GM18498 (cell line): ENCODE data around the gene BUD13.

Experiments used
- ATAC-seq: cut with Tn5 transposase; IDR thresholded peaks from one replicate; pipeline ENCODE4 v1.9.1; 2021; ENCODE audit warnings: mild to moderate bottlenecking, moderate library complexity; ENCODE audit not compliant: unreplicated experiment

Gene BUD13

GRCh38 chr11:116720895-116721294 is 51.9 kb downstream of the BUD13 start:
- no peak for ATAC-seq

DNA sequence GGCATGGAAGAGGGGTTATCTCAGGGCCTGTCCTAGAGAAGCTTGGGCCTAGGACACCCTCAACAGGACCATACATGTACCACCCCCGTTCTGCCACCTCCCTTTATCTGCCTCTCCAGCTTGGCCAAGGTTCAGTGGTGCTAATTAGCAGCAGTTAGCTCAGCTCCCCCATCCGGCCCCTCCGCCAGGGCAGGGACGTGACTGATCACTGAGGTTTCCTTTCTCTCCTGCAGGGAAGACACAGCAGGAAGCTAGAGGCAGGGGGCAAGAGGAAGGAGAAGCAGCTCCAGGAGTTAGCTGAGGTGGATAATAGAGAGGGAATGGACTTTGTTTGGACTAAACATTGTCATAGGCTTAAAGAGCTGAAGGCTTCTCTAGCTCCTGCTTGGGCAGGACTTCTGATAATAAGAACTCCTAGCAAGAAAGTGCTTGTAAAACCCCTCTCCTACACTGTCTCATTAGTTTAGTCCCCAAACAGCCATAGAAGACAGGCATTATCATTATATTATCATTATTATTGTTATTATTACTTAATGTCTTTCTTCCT is 53.8 kb downstream of the BUD13 start:
- no peak for ATAC-seq

DNA sequence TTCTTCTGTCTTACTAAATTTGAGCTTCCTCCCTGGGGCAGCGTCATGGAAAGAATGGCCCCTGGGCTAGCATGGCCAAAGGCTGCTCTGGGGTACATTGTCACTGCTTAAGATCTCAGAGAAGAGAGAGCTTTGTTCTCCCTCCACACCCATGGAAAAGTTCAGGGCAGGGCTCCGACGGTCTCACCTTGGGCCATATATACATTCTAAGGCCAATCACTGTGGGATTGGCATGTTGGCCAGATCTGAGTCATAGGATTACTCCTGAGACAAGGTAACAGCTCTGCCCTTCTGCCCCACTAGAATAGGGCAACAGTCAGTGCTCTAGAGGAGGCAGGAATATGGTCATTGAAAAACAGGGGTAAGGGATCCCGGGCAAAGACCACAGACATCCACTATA is 56.2 kb downstream of the BUD13 start:
- no peak for ATAC-seq

GRCh38 chr11:116715383-116715782 is 57.4 kb downstream of the BUD13 start:
- no peak for ATAC-seq

DNA sequence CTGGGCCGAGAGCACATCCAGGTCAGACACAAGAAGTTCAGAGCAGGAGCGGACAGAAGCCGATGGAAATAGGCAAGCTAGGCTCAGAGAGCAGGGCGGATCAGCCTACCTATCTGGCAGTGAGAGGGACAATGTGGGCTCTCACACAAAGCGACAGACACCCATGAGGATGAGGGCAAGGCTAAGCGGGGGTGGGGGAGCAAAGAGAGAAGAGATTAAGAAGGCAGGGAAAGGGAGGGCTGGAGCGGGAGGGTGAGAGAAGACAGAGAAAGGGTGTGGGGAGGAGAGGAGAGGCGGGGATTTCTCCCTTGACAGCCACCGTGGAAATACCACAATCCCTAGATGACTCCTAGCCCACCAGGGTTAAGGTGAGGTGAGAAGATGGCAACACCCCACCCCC is 57.9 kb downstream of the BUD13 start:
- no peak for ATAC-seq

DNA sequence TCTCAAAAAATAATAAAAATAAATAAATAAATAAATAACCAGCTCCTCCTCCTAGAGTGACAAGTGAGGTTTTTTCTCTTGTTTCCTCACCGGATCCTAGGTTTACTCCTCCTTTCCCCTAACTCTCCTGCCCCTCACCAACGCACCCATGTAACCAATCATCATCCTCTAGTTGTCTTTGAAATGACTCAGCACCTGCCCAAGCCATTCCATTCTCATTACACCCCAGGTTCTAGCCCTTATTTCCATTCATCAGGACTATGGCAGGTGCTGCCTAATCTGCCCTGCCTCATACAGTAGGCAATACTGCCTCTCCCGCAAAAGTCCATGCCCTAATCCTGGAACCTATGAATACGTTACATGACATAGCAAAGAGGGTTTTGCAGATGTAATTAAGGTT is 60.4 kb downstream of the BUD13 start:
- no peak for ATAC-seq

- ATAC-seq: no peak
These were observed 62.0 kb downstream of the BUD13 start for GRCh38 chr11:116710762-116711161.

GRCh38 chr11:116710001-116710674 is 62.6 kb downstream of the BUD13 start:
- ATAC-seq: no peak

GRCh38 chr11:116707746-116708145 is 65.0 kb downstream of the BUD13 start:
- ATAC-seq: no peak

- ATAC-seq: no peak
These were observed 65.6 kb downstream of the BUD13 start for GRCh38 chr11:116707161-116707629.

DNA sequence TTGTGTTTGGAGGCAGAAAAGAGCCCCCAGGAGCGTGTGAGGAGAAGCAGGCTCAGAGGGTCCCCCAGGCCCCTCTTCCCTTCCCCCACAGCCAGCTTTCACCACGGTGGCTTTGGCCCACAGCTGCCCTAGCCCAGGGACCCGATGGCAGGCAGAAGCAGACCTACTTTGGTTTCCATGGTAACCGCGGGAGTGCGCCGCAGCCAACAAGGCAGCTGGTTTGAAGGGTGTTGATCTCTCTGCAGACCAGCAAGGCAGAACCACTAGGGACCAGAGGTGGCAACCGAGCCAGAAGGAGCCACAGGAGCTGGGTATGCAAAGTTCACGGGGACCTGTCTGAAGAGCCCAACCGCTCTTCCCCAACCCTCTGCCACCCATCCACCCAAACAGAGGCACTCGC is 69.4 kb downstream of the BUD13 start:
- ATAC-seq: no peak

- ATAC-seq: no peak
These were observed 69.9 kb downstream of the BUD13 start for GRCh38 chr11:116702772-116703385.

- no peak for ATAC-seq
These were observed 70.9 kb downstream of the BUD13 start for GRCh38 chr11:116701876-116702275.

- no peak for ATAC-seq
These were observed 71.4 kb downstream of the BUD13 start for GRCh38 chr11:116701297-116701801.

DNA sequence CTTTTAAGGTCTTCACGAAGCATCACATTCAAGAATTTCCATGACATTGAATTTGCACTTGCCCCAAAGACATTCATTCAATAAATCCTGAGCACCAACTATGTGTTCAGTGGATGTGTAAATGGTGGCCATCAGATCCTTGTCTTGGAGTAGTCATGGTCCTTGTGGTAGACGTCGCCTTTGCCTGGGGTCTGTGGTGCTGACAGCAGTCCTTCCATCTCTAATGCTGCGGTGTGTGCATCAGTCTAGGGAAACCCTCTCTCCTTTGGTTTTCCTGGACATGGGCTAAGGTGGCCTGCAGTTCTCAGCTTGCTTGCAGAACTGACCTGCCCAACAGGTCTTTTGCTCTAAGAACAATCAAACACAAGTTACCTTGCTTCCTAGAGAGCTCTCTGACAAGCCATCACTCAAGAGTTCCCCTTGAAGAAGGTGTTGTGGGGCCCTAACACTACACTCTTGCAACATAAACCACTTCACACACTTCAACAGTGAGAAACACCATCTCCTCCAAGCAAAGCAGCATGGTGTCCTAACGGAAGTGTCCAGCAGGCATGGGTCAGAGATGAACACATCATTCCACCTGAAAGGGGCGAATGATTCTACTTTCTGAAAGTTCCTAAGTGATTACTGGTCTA is 72.1 kb downstream of the BUD13 start:
- ATAC-seq: no peak
